Lung (tissue), 12 donors: Measurements from ENCODE around the gene WBP2NL. TPM values are rescaled to one million over a fixed set of nuclear protein-coding genes. Genes with fewer than 3 reads are reported as not detected.

Experiments
- ATAC-seq: fragments of 200-7000 bp; cut with Tn5 transposase; one replicate; pipeline ENCODE4 v1.9.1; 2020; ENCODE audit warnings: moderate number of reproducible peaks; ENCODE audit not compliant: insufficient read depth, low FRiP score
- DNase-seq, 3 donors: peaks; one replicate each; pipeline ENCODE4 v3.0.0-alpha.2; 2013 to 2017
- H3K27ac ChIP-seq, 2 donors: one replicate each; pipeline ENCODE4 v1.5.1; 2013; ENCODE audit warnings: mild to moderate bottlenecking in 2 of 2, moderate library complexity in 2 of 2, control low read depth in 1 of 2, inconsistent platforms in 1 of 2, low read depth in 1 of 2, low read length in 1 of 2
- H3K27me3 ChIP-seq, 3 donors: one replicate each; pipeline ENCODE4 v1.5.1; 2013; ENCODE audit warnings: low read length in 2 of 3; ENCODE audit not compliant: control insufficient read depth in 3 of 3, insufficient read depth in 3 of 3
- H3K36me3 ChIP-seq, 4 donors: one replicate each; pipeline ENCODE4 v1.5.1; 2013; ENCODE audit warnings: low read length in 4 of 4, mild to moderate bottlenecking in 1 of 4, moderate library complexity in 1 of 4; ENCODE audit not compliant: control insufficient read depth in 4 of 4, insufficient read depth in 4 of 4
- H3K4me1 ChIP-seq, 5 donors: one replicate each; pipeline ENCODE4 v1.5.1; 2013; ENCODE audit warnings: low read length in 5 of 5, mild to moderate bottlenecking in 2 of 5, moderate library complexity in 1 of 5; ENCODE audit not compliant: control insufficient read depth in 5 of 5, insufficient read depth in 5 of 5
- H3K4me3 ChIP-seq: one replicate; pipeline ENCODE4 v1.5.1; 2013; ENCODE audit warnings: mild to moderate bottlenecking, control low read depth, moderate library complexity
- H3K9ac ChIP-seq, 2 donors: one replicate each; pipeline ENCODE4 v1.5.1; 2013; ENCODE audit warnings: low read length in 2 of 2, control low read depth in 1 of 2; ENCODE audit not compliant: insufficient read depth in 1 of 2
- H3K9me3 ChIP-seq, 4 donors: one replicate each; pipeline ENCODE4 v1.5.1; 2013; ENCODE audit warnings: low read length in 3 of 4, mild to moderate bottlenecking in 1 of 4, moderate library complexity in 1 of 4; ENCODE audit not compliant: control insufficient read depth in 4 of 4, insufficient read depth in 3 of 4
- CTCF ChIP-seq: IDR thresholded peaks from 2 replicates; pipeline ENCODE4 v1.5.1; 2012; ENCODE audit warnings: mild to moderate bottlenecking; ENCODE audit errors: control extremely low read depth, extremely low read depth
- WGBS, 2 donors: extraction: QIAGEN DNeasy Blood & Tissue Kit; methylation state at CpG; one replicate each; pipeline ENCODE4 v1.1.7; 2013; 5-methylcytosine and 5-hydroxymethylcytosine counted together
- polyA plus RNA-seq, 2 donors: library from polyadenylated mRNA; stranded (reverse); fragments of 200-250 nt; gene quantifications; one replicate each; pipeline ENCODE4 v1.2.1, GENCODE V29; 2013
- total RNA-seq, 2 donors: library from RNA; depleted of rRNA in 1 of 2; stranded (reverse); fragments of >200 nt in 1 of 2; gene quantifications; one replicate each; pipeline ENCODE4 v1.2.1, GENCODE V29; 2014 to 2021
- donor health status: control.
- donor health status: control.
- donor health status: Bipolar disorder and iron deficiency.
- donor health status: healthy.
- donor health status: DM: yes; HTN: yes; CAD: no.

Gene WBP2NL
- total and polyA plus RNA-seq, 4 donors, result 0.42 to 4.9 (median 1.3) TPM

- no peak for TF ChIP-seq CTCF
- no peak for ATAC-seq
- Histone ChIP-seq H3K27ac (no peak overlapping the region), H3K9me3 (no peaks in the 10 kb centered on the region), H3K36me3 (no peaks in the 10 kb centered on the region), H3K27me3 (no peaks in the 10 kb centered on the region), H3K9ac (no peak overlapping the region), H3K4me3 (no peak overlapping the region), H3K4me1 (peaks cover 0 to 5% (median 0%) of the 10 kb centered on the region in 5 donors)
- DNase-seq, result no peak
- 59 to 69% methylated on average over 2 of the region's 2 CpGs for WGBS, 2 donors
These were observed 23.7 kb downstream of the WBP2NL start for GRCh38 chr22:42022162-42022847.

- no peak for TF ChIP-seq CTCF
- H3K9me3 ChIP-seq, result no peaks in the 10 kb centered on the region
- no peaks in the 10 kb centered on the region for H3K27me3 ChIP-seq
- no peak overlapping the region for H3K9ac ChIP-seq
- DNase-seq, result peak in 2 of 3 donors; percentile 22 to 57
- no peak for ATAC-seq
- no peak overlapping the region for H3K27ac ChIP-seq
- H3K36me3 ChIP-seq, result no peaks in the 10 kb centered on the region
- H3K4me3 ChIP-seq, result no peak overlapping the region
- WGBS, 2 donors, result 47 to 71% methylated on average over 1 of the region's 1 CpG
- peaks cover 0 to 5% (median 0%) of the 10 kb centered on the region in 5 donors for H3K4me1 ChIP-seq
These were observed 26.8 kb downstream of the WBP2NL start for GRCh38 chr22:42025421-42025820.

- DNase-seq (no peak), ATAC-seq (no peak)
- Histone ChIP-seq H3K36me3 (no peaks in the 10 kb centered on the region), H3K4me3 (no peak overlapping the region), H3K4me1 (peaks cover 0 to 5% (median 0%) of the 10 kb centered on the region in 5 donors), H3K9ac (no peak overlapping the region), H3K27me3 (no peaks in the 10 kb centered on the region), H3K9me3 (no peaks in the 10 kb centered on the region), H3K27ac (no peak overlapping the region)
- WGBS, 2 donors, result 92% methylated on average over 10 of the region's 10 CpGs
- no peak for TF ChIP-seq CTCF
These were observed 28.1 kb downstream of the WBP2NL start for GRCh38 chr22:42026705-42027104.
